H1 (cell line): ENCODE data around the gene PMS2. TPM values are rescaled to one million over a fixed set of nuclear protein-coding genes. Genes with fewer than 3 reads are reported as not detected.
"Not testable (repeated sequence)": the region's sequence is repeated elsewhere in the genome, so short reads cannot be mapped to it uniquely, and the experiment has no call there.

Experiments
- CTCF ChIA-PET: fragments of 300-600 bp; sonication (Branson Sonifier 250); formaldehyde crosslinking; loops from one replicate; lab custom pipeline; 2021; ENCODE audit not compliant: partially characterized antibody; lab: Charles Lee
- POLR2A ChIA-PET: fragments of 300-600 bp; sonication (Branson Sonifier 250); formaldehyde crosslinking; loops from one replicate; lab custom pipeline; 2021; ENCODE audit warnings: inconsistent platforms; ENCODE audit not compliant: partially characterized antibody; lab: Charles Lee
- DNase-seq, 2 experiments: peaks; one replicate each; pipeline versions ENCODE4 v3.0.0 to v3.0.0-alpha.2; 2010 to 2022; ENCODE audit warnings: low spot score in 2 of 2, low read depth in 1 of 2, mixed read lengths in 1 of 2
- FAIRE-seq: peaks from 2 replicates; lab custom pipeline; 2011; peaks lifted over from hg19 to GRCh38; lab: Jason Lieb, UNC
- H2AFZ ChIP-seq: 2 replicates; pipeline ENCODE4 v1.8.1; 2012; ENCODE audit warnings: low read length, inconsistent platforms
- H2AK5ac ChIP-seq: 2 replicates; pipeline ENCODE4 v1.6.1; 2013; ENCODE audit warnings: low read depth, low read length
- H2BK120ac ChIP-seq: replicated peaks from 2 replicates; pipeline ENCODE3; 2013; ENCODE audit warnings: low read depth, low read length, inconsistent platforms
- H2BK12ac ChIP-seq: 2 replicates; pipeline ENCODE4 v1.6.1; 2013; ENCODE audit warnings: low read depth, low read length
- H2BK15ac ChIP-seq: 2 replicates; pipeline ENCODE4 v1.6.1; 2013; ENCODE audit warnings: low read length
- H2BK20ac ChIP-seq: 2 replicates; pipeline ENCODE4 v1.6.1; 2013; ENCODE audit warnings: low read length
- H2BK5ac ChIP-seq: 2 replicates; pipeline ENCODE4 v1.6.1; 2013; ENCODE audit warnings: low read depth, low read length
- H3K14ac ChIP-seq: 2 replicates; pipeline ENCODE4 v1.6.1; 2013; ENCODE audit warnings: inconsistent platforms; ENCODE audit not compliant: insufficient read length
- H3K18ac ChIP-seq: 2 replicates; pipeline ENCODE4 v1.6.1; 2013; ENCODE audit warnings: low read length; ENCODE audit errors: extremely low read depth
- H3K23ac ChIP-seq: 2 replicates; pipeline ENCODE4 v1.6.1; 2013; ENCODE audit warnings: inconsistent platforms; ENCODE audit not compliant: insufficient read length
- H3K23me2 ChIP-seq: 2 replicates; pipeline ENCODE4 v1.6.1; 2013; ENCODE audit warnings: low read depth, low read length
- H3K27ac ChIP-seq: 2 replicates; pipeline ENCODE4 v1.6.1; 2011; ENCODE audit warnings: low read depth, low read length, inconsistent platforms
- H3K27me3 ChIP-seq, 4 experiments: replicated peaks in 1 of 4; 1 replicate in 1 of 4; 2 replicates in 3 of 4; pipeline versions ENCODE4 v1.6.1 to v1.8.1; 2011 to 2013; ENCODE audit warnings: low read length in 3 of 4, mild to moderate bottlenecking in 3 of 4, inconsistent platforms in 2 of 4, mixed read lengths in 2 of 4, moderate library complexity in 1 of 4; ENCODE audit not compliant: control insufficient read depth in 3 of 4, insufficient read depth in 3 of 4; ENCODE audit errors: extremely low read depth in 1 of 4
- H3K36me3 ChIP-seq, 4 experiments: 2 replicates each; pipeline versions ENCODE4 v1.6.1 to v1.8.1; 2011 to 2013; ENCODE audit warnings: mild to moderate bottlenecking in 4 of 4, low read length in 3 of 4, moderate library complexity in 2 of 4, control low read depth in 1 of 4, inconsistent platforms in 1 of 4; ENCODE audit not compliant: insufficient read depth in 4 of 4, control insufficient read depth in 2 of 4
- H3K4ac ChIP-seq: replicated peaks from 2 replicates; pipeline ENCODE3; 2013; ENCODE audit warnings: low read length, low read depth, mixed read lengths, inconsistent platforms; ENCODE audit not compliant: insufficient read length
- H3K4me1 ChIP-seq, 4 experiments: replicated peaks in 1 of 4; 1 replicate in 1 of 4; 2 replicates in 3 of 4; pipeline versions ENCODE4 v1.6.1 to v1.8.1; 2011 to 2013; ENCODE audit warnings: low read length in 3 of 4, inconsistent platforms in 2 of 4, mixed read lengths in 1 of 4; ENCODE audit not compliant: insufficient read depth in 4 of 4, control insufficient read depth in 3 of 4
- H3K4me2 ChIP-seq, 2 experiments: 2 replicates each; pipeline versions ENCODE4 v1.6.1 to v1.8.1; 2011 to 2013; ENCODE audit warnings: low read depth in 2 of 2, low read length in 2 of 2, control low read depth in 1 of 2, inconsistent platforms in 1 of 2, mild to moderate bottlenecking in 1 of 2; ENCODE audit not compliant: insufficient read depth in 1 of 2
- H3K4me3 ChIP-seq, 4 experiments: fragments of 200-600, 300-600 bp in 1 of 4; sonication (generic), shearing (Covaris generic), sonication (Bioruptor Twin) in 1 of 4; 2 replicates each; pipeline versions ENCODE4 v1.5.1 to v1.8.1; 2011 to 2016; ENCODE audit warnings: low read length in 4 of 4, low read depth in 3 of 4, control low read depth in 2 of 4, inconsistent platforms in 2 of 4, mild to moderate bottlenecking in 2 of 4, mixed read lengths in 1 of 4, moderate library complexity in 1 of 4; ENCODE audit not compliant: insufficient read depth in 2 of 4; ENCODE audit errors: extremely low read depth in 1 of 4
- H3K56ac ChIP-seq: replicated peaks from 2 replicates; pipeline ENCODE3; 2013; ENCODE audit warnings: low read depth, mild to moderate bottlenecking, mixed read lengths, low read length, inconsistent platforms; ENCODE audit not compliant: insufficient read length
- H3K79me1 ChIP-seq: 2 replicates; pipeline ENCODE4 v1.6.1; 2013; ENCODE audit warnings: low read depth, low read length, control low read depth
- H3K79me2 ChIP-seq, 2 experiments: 2 replicates each; pipeline versions ENCODE4 v1.6.1 to v1.8.1; 2012 to 2013; ENCODE audit warnings: low read length in 2 of 2, mild to moderate bottlenecking in 2 of 2, inconsistent platforms in 1 of 2; ENCODE audit not compliant: insufficient read depth in 2 of 2, control insufficient read depth in 1 of 2
- H3K9ac ChIP-seq, 4 experiments: replicated peaks in 1 of 4; 1 replicate in 1 of 4; 2 replicates in 3 of 4; pipeline versions ENCODE4 v1.6.1 to v1.8.1; 2011 to 2013; ENCODE audit warnings: low read depth in 3 of 4, low read length in 3 of 4, control low read depth in 2 of 4, mild to moderate bottlenecking in 2 of 4, moderate library complexity in 2 of 4, inconsistent platforms in 1 of 4; ENCODE audit errors: extremely low read depth in 1 of 4
- H3K9me3 ChIP-seq, 2 experiments: 2 replicates each; pipeline versions ENCODE4 v1.6.1 to v1.8.1; 2012 to 2013; ENCODE audit warnings: mild to moderate bottlenecking in 2 of 2, moderate library complexity in 2 of 2, control low read depth in 1 of 2, inconsistent platforms in 1 of 2, low read depth in 1 of 2, low read length in 1 of 2, mixed read lengths in 1 of 2; ENCODE audit not compliant: insufficient read depth in 2 of 2
- H4K20me1 ChIP-seq, 2 experiments: replicated peaks in 1 of 2; 2 replicates each; pipeline versions ENCODE3 to v1.8.1; 2011 to 2013; ENCODE audit warnings: inconsistent platforms in 2 of 2, low read length in 2 of 2, mild to moderate bottlenecking in 1 of 2; ENCODE audit not compliant: insufficient read depth in 2 of 2, control insufficient read depth in 1 of 2
- H4K5ac ChIP-seq: 2 replicates; pipeline ENCODE4 v1.6.1; 2013; ENCODE audit warnings: low read length, low read depth, mixed read lengths, inconsistent platforms; ENCODE audit not compliant: insufficient read length
- H4K8ac ChIP-seq: 2 replicates; pipeline ENCODE4 v1.8.0; 2013; ENCODE audit warnings: mild to moderate bottlenecking, moderate library complexity, low read length, inconsistent platforms; ENCODE audit not compliant: insufficient read depth; ENCODE audit errors: extremely low read depth
- H4K91ac ChIP-seq: replicated peaks from 2 replicates; pipeline ENCODE3; 2013; ENCODE audit warnings: low read length, mixed read lengths, inconsistent platforms; ENCODE audit not compliant: insufficient read length
- WGBS, 2 experiments: shearing (Covaris generic) in 1 of 2; methylation state at CpG; one replicate each; pipeline versions ENCODE4 v1.1.6 to v1.1.7; 2013 to 2015; ENCODE audit warnings: low lambda C conversion rate in 2 of 2, mixed read lengths in 2 of 2, inconsistent platforms in 1 of 2, low coverage in 1 of 2, missing lambda C conversion rate in 1 of 2; ENCODE audit not compliant: insufficient replicate concordance in 2 of 2, insufficient coverage in 1 of 2, insufficient read length in 1 of 2; ENCODE audit errors: extremely low coverage in 1 of 2, missing lambda C conversion rate in 1 of 2; 5-methylcytosine and 5-hydroxymethylcytosine counted together
- polyA plus RNA-seq, 7 experiments: library from polyadenylated mRNA; depleted of rRNA in 3 of 7; stranded (reverse) in 5 of 7; unstranded in 2 of 7; fragments of >200 nt in 5 of 7; fragments of 200-250 nt in 2 of 7; gene quantifications; 1 replicate in 5 of 7; 2 replicates in 1 of 7; 4 replicates in 1 of 7; pipeline versions ENCODE4 v1.2.1 to v1.2.3, GENCODE V29; 2011 to 2013; ENCODE audit warnings: missing spikeins in 2 of 7, mixed read lengths in 2 of 7
- total RNA-seq: library from RNA; stranded (reverse); fragmentation: NEBNext Ultra II Directional; extraction: Animal tissue kit (Norgen Biotek cat#: 25700); gene quantifications from 2 replicates; pipeline ENCODE4 v1.2.1, GENCODE V29; 2021

Gene PMS2
- total and polyA plus RNA-seq, 2 of the 8 experiments (the other 6 are each of a cell fraction or from before 2014, with no cell fraction given): 4.8 to 12.1 TPM

GRCh38 chr7:5987061-5987460 lies 21.8 kb downstream of the PMS2 start:
- H3K23me2 ChIP-seq, H3K4me3 ChIP-seq, H2BK12ac ChIP-seq, H3K4me2 ChIP-seq, H3K56ac ChIP-seq, H3K9ac ChIP-seq, H3K27me3 ChIP-seq, H3K4me1 ChIP-seq, H2BK15ac ChIP-seq, H3K14ac ChIP-seq, H4K5ac ChIP-seq, H3K79me2 ChIP-seq, FAIRE-seq, H2AK5ac ChIP-seq, POLR2A ChIA-PET, H3K18ac ChIP-seq, H3K23ac ChIP-seq, H4K20me1 ChIP-seq, H2BK5ac ChIP-seq, H3K9me3 ChIP-seq, DNase-seq, H4K8ac ChIP-seq, H2BK20ac ChIP-seq, H2BK120ac ChIP-seq, H2AFZ ChIP-seq, H3K27ac ChIP-seq, H3K79me1 ChIP-seq, H4K91ac ChIP-seq, H3K4ac ChIP-seq: not testable (repeated sequence)
- peaks cover 0 to 27% (median 7%) of the 10 kb centered on the region in 4 experiments; a peak in 5 of 8 replicates for H3K36me3 ChIP-seq
- CTCF ChIA-PET: interaction anchor here (0.8 kb wide), 1 partner anchor 131 kb away, joined by 3 read pairs; no protein-coding TSS in a partner anchor
- WGBS, 2 experiments: 94% methylated on average over 14 of the region's 15 CpGs; no CpG with 5 or more reads in 1 of the 2 experiments

GRCh38 chr7:5979680-5980314 lies 29.1 kb downstream of the PMS2 start:
- H3K56ac ChIP-seq, H4K91ac ChIP-seq, H3K4me1 ChIP-seq, H3K27me3 ChIP-seq, H4K8ac ChIP-seq, H4K5ac ChIP-seq, H3K18ac ChIP-seq, FAIRE-seq, H3K23me2 ChIP-seq, H3K4me3 ChIP-seq, H2BK15ac ChIP-seq, H2BK120ac ChIP-seq, H3K4me2 ChIP-seq, H3K79me1 ChIP-seq, H3K36me3 ChIP-seq, H3K14ac ChIP-seq, H2BK12ac ChIP-seq, DNase-seq, H2BK20ac ChIP-seq, H3K27ac ChIP-seq, H4K20me1 ChIP-seq, H2AFZ ChIP-seq, H3K23ac ChIP-seq, H3K9me3 ChIP-seq, H3K4ac ChIP-seq, H2BK5ac ChIP-seq, H3K79me2 ChIP-seq, H2AK5ac ChIP-seq, H3K9ac ChIP-seq: not testable (repeated sequence)
- WGBS, 2 experiments: 100% methylated on average over 1 of the region's 12 CpGs; no CpG with 5 or more reads in 1 of the 2 experiments
- ChIA-PET CTCF (interaction anchor here (0.7 kb wide), 1 partner anchor 161 kb away, joined by 3 read pairs; no protein-coding TSS in a partner anchor), POLR2A (interaction anchor here (0.6 kb wide), 1 partner anchor 10 kb away, joined by 3 read pairs; no protein-coding TSS in a partner anchor)
